K562 (cell line): ENCODE measurements around the gene STON2. TPM values are rescaled to one million over a fixed set of nuclear protein-coding genes. Genes with fewer than 3 reads are reported as not detected.

Source experiments
- ATF1 ChIP-seq, 2 experiments: fragments of 450-650 bp in 1 of 2; IDR thresholded peaks; 2 replicates each; pipeline ENCODE4 v1.6.1; 2016; ENCODE audit warnings: missing compliant biosample characterization in 1 of 2, missing genetic modification characterization in 1 of 2
- BCL6 ChIP-seq: fragments of 250-450 bp; sonication (Bioruptor Pico); IDR thresholded peaks from 2 replicates; pipeline ENCODE4 v1.4.0; 2020
- GATAD2B ChIP-seq: fragments of 450-650 bp; IDR thresholded peaks from 2 replicates; pipeline ENCODE4 v1.6.1; 2017; ENCODE audit warnings: mild to moderate bottlenecking, borderline replicate concordance
- GTF2F1 ChIP-seq: IDR thresholded peaks from 2 replicates; pipeline ENCODE4 v1.6.1; 2011; ENCODE audit warnings: low read depth, low read length, improper control_type of control experiment
- HDAC2 ChIP-seq: fragments of 450-650 bp; IDR thresholded peaks from 2 replicates; pipeline ENCODE4 v1.6.1; 2016; ENCODE audit warnings: mild to moderate bottlenecking
- JUNB ChIP-seq: fragments of 450-650 bp; formaldehyde crosslinking; conservative IDR thresholded peaks from 2 replicates; pipeline ENCODE4 v1.4.0; 2020; ENCODE audit warnings: mild to moderate bottlenecking
- L3MBTL2 ChIP-seq: fragments of 450-650 bp; IDR thresholded peaks from 2 replicates; pipeline ENCODE4 v1.6.1; 2016; ENCODE audit warnings: mild to moderate bottlenecking, moderate library complexity
- NFRKB ChIP-seq: fragments of 450-650 bp; IDR thresholded peaks from 2 replicates; pipeline ENCODE4 v1.6.1; 2016; ENCODE audit warnings: low read depth
- NR2C2 ChIP-seq, 2 experiments: fragments of 200-800 bp in 1 of 2; sonication (Bioruptor generic) in 1 of 2; sonication (generic) in 1 of 2; formaldehyde crosslinking in 1 of 2; IDR thresholded peaks; 2 replicates each; pipeline versions ENCODE4 v1.6.1 to v1.8.0; 2016 to 2022; ENCODE audit warnings: mild to moderate bottlenecking in 1 of 2, missing compliant biosample characterization in 1 of 2, missing genetic modification characterization in 1 of 2, missing genetic modification reagents in 1 of 2
- SMARCC2 ChIP-seq: fragments of 450-650 bp; IDR thresholded peaks from 2 replicates; pipeline ENCODE4 v1.6.1; 2017; ENCODE audit warnings: antibody characterized with exemption, moderate library complexity, mild to moderate bottlenecking, low read depth
- SMC3 ChIP-seq: conservative IDR thresholded peaks from 2 replicates; pipeline ENCODE4 v1.6.1; 2011; ENCODE audit warnings: low read depth, low read length, improper control_type of control experiment; ENCODE audit not compliant: insufficient read depth
- SRSF3 ChIP-seq: fragments of 200-400 bp; formaldehyde crosslinking; IDR thresholded peaks from 2 replicates; pipeline ENCODE4 v1.6.1; 2016; ENCODE audit warnings: mild to moderate bottlenecking, low read length, moderate library complexity; ENCODE audit not compliant: insufficient read depth
- ZNF124 ChIP-seq: sonication (generic); formaldehyde crosslinking; IDR thresholded peaks from 2 replicates; pipeline ENCODE4 v1.8.1; 2022; ENCODE audit warnings: missing genetic modification reagents
- ZNF24 ChIP-seq: fragments of 450-650 bp; IDR thresholded peaks from 2 replicates; pipeline ENCODE4 v1.6.1; 2016
- ZNF354B ChIP-seq: fragments of 250-450 bp; sonication (Bioruptor Pico); IDR thresholded peaks from 2 replicates; pipeline ENCODE4 v1.4.0; 2020
- ZNF41 ChIP-seq: fragments of 250-450 bp; sonication (Bioruptor Pico); conservative IDR thresholded peaks from 2 replicates; pipeline ENCODE4 v1.4.0; 2020; ENCODE audit warnings: mild to moderate bottlenecking
- ZNF551 ChIP-seq: fragments of 250-450 bp; sonication (Bioruptor Pico); IDR thresholded peaks from 2 replicates; pipeline ENCODE4 v1.5.0; 2021; ENCODE audit warnings: mild to moderate bottlenecking, moderate library complexity
- ZNF583 ChIP-seq: fragments of 250-450 bp; sonication (Bioruptor Pico); IDR thresholded peaks from 2 replicates; pipeline ENCODE4 v1.4.0; 2020
- polyA plus RNA-seq, 8 experiments: library from polyadenylated mRNA; depleted of rRNA in 4 of 8; stranded (reverse) in 5 of 8; unstranded in 3 of 8; fragments of >200 nt; fragmentation: Nextera tagmentation in 2 of 8; fragmentation: Illumina TruSeq in 1 of 8; extraction: Ambion mirVana in 2 of 8; extraction: Trizol in 1 of 8; gene quantifications; 2 replicates each; pipeline versions ENCODE4 v1.2.1 to v1.2.3, GENCODE V29; 2011 to 2014; ENCODE audit warnings: inconsistent platforms in 1 of 8, missing spikeins in 1 of 8
- total RNA-seq, 7 experiments: library from RNA; depleted of rRNA in 6 of 7; stranded (reverse); fragments of >200 nt in 6 of 7; fragmentation: Illumina TruSeq in 2 of 7; extraction: Trizol in 2 of 7; gene quantifications; 2 replicates each; pipeline versions ENCODE4 v1.2.1 to v1.2.3, GENCODE V29; 2011 to 2021; ENCODE audit warnings: low replicate concordance in 1 of 7
- TF ChIP-seq, protein P1 (sequence below): sonication (generic); formaldehyde crosslinking; IDR thresholded peaks from 2 replicates; pipeline ENCODE4 v1.8.0; 2022; ENCODE audit warnings: mild to moderate bottlenecking, missing genetic modification reagents
- TF ChIP-seq, protein P2 (sequence below): fragments of 200-800 bp; sonication (Bioruptor generic); IDR thresholded peaks from 2 replicates; pipeline ENCODE4 v1.6.1; 2017; ENCODE audit warnings: missing genetic modification characterization, missing compliant biosample characterization
- TF ChIP-seq, protein P3 (sequence below): sonication (generic); formaldehyde crosslinking; IDR thresholded peaks from 2 replicates; pipeline ENCODE4 v1.9.0; 2022; ENCODE audit warnings: mild to moderate bottlenecking, missing genetic modification reagents
- TF ChIP-seq, protein P4 (sequence below): sonication (generic); formaldehyde crosslinking; IDR thresholded peaks from 2 replicates; pipeline ENCODE4 v1.8.1; 2023; ENCODE audit warnings: mild to moderate bottlenecking, missing genetic modification reagents, moderate library complexity
- TF ChIP-seq, protein P5 (sequence below): IDR thresholded peaks from 2 replicates; pipeline ENCODE4 v1.6.1; 2011; ENCODE audit not compliant: insufficient read length; ENCODE audit errors: extremely low read depth
- TF ChIP-seq, protein P6 (sequence below): IDR thresholded peaks from 2 replicates; pipeline ENCODE4 v1.6.1; 2014; ENCODE audit warnings: antibody characterized with exemption

Gene STON2
- total and polyA plus RNA-seq, 9 of the 15 experiments (the other 6 are each of a cell fraction or from before 2014, with no cell fraction given), result 7.8 to 99.3 (median 53.5) TPM

DNA sequence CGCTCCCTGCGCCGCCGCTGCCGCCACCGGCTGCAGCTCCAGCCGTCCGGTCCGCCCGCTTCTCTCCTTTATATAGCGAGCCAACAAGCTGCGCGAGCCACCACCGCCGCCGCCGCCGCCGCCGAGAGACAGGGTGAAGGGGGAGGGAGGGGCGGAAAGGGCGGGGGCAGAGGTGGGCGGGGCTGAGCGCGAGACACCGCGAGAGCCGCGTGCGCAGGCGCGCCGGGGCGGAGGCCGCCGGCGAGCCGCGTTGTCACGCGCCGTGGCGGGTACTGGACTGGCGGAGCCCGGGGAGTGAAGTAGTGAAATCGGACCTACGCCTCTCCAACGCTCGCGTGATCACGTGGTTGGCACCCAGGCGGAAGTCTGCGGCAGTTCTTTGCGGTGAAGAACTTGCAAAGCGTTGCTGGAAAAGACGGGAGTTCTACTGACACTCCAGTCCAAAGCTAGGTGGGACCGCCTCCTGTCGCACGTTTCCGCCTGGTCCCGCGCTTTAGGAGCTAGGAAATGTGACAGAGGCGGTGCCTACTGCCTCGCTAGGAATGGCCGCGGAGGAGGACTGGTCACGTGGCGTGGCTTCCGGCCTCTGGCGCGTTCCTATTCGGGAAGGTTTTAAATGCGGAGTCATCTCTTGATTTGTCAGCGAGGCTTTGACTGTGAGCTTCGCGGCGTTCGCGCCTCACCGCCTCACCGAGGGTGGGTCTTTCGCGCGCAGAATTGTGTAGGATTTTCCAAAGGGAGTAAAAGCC, 179.1 kb downstream of the STON2 start, which contains the start of gene GTF2A1 (continued):
- TF ChIP-seq L3MBTL2 (peak; percentile 96), ZNF41 (no peak), BCL6 (no peak), ZNF24 (peak; percentile 83), HDAC2 (peak; percentile 59), ZNF124 (no peak), NFRKB (peak; percentile 86), GTF2F1 (peak; percentile 66; the same call in 1 of the 2 replicates), ZNF551 (CRISPR knock-in tag) (no peak), NR2C2 (CRISPR knock-in tag; IDR thresholded peaks at IDR 0.05) (peak; percentile 60; the same call in 1 of the 2 replicates), NR2C2 (tag; IDR thresholded peaks at IDR 0.05) (peak; percentile 64), GATAD2B (no peak), SRSF3 (no peak), SMARCC2 (no peak), ZNF354B (CRISPR knock-in tag) (no peak), JUNB (CRISPR knock-in tag) (no peak), ZNF583 (CRISPR knock-in tag) (no peak), ATF1 (CRISPR knock-in tag; IDR thresholded peaks at IDR 0.05) (no peak), ATF1 (tag; IDR thresholded peaks at IDR 0.05) (peak; percentile 89), SMC3 (no peak)
- TF ChIP-seq, protein P1, sequence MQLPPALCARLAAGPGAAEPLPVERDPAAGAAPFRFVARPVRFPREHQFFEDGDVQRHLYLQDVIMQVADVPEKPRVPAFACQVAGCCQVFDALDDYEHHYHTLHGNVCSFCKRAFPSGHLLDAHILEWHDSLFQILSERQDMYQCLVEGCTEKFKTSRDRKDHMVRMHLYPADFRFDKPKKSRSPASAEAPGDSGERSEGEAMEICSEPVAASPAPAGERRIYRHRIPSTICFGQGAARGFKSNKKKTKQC (CRISPR knock-in tag), result peak; percentile 93
- TF ChIP-seq, protein P2, sequence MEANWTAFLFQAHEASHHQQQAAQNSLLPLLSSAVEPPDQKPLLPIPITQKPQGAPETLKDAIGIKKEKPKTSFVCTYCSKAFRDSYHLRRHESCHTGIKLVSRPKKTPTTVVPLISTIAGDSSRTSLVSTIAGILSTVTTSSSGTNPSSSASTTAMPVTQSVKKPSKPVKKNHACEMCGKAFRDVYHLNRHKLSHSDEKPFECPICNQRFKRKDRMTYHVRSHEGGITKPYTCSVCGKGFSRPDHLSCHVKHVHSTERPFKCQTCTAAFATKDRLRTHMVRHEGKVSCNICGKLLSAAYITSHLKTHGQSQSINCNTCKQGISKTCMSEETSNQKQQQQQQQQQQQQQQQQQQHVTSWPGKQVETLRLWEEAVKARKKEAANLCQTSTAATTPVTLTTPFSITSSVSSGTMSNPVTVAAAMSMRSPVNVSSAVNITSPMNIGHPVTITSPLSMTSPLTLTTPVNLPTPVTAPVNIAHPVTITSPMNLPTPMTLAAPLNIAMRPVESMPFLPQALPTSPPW, result peak; percentile 97
- TF ChIP-seq, protein P3, sequence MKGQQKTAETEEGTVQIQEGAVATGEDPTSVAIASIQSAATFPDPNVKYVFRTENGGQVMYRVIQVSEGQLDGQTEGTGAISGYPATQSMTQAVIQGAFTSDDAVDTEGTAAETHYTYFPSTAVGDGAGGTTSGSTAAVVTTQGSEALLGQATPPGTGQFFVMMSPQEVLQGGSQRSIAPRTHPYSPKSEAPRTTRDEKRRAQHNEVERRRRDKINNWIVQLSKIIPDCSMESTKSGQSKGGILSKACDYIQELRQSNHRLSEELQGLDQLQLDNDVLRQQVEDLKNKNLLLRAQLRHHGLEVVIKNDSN (CRISPR knock-in tag), result peak; percentile 98
- TF ChIP-seq, protein P4, sequence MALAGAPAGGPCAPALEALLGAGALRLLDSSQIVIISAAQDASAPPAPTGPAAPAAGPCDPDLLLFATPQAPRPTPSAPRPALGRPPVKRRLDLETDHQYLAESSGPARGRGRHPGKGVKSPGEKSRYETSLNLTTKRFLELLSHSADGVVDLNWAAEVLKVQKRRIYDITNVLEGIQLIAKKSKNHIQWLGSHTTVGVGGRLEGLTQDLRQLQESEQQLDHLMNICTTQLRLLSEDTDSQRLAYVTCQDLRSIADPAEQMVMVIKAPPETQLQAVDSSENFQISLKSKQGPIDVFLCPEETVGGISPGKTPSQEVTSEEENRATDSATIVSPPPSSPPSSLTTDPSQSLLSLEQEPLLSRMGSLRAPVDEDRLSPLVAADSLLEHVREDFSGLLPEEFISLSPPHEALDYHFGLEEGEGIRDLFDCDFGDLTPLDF (CRISPR knock-in tag), result no peak; the same call in 1 of the 2 replicates
- TF ChIP-seq, protein P5, sequence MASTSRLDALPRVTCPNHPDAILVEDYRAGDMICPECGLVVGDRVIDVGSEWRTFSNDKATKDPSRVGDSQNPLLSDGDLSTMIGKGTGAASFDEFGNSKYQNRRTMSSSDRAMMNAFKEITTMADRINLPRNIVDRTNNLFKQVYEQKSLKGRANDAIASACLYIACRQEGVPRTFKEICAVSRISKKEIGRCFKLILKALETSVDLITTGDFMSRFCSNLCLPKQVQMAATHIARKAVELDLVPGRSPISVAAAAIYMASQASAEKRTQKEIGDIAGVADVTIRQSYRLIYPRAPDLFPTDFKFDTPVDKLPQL, result no peak
- TF ChIP-seq, protein P6, sequence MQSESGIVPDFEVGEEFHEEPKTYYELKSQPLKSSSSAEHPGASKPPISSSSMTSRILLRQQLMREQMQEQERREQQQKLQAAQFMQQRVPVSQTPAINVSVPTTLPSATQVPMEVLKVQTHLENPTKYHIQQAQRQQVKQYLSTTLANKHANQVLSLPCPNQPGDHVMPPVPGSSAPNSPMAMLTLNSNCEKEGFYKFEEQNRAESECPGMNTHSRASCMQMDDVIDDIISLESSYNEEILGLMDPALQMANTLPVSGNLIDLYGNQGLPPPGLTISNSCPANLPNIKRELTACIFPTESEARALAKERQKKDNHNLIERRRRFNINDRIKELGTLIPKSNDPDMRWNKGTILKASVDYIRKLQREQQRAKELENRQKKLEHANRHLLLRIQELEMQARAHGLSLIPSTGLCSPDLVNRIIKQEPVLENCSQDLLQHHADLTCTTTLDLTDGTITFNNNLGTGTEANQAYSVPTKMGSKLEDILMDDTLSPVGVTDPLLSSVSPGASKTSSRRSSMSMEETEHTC, result peak; percentile 74
